Activated T-helper 17 cell treated with anti-CD3 and anti-CD28 coated beads, Interleukin-2, amount 50 U/mL, for 72 hours (primary cell): ENCODE measurements around the gene NUP210L. TPM values are rescaled to one million over a fixed set of nuclear protein-coding genes. Genes with fewer than 3 reads are reported as not detected.

Experiments
- ATAC-seq: fragments of 150-1000 bp; cut with Tn5 transposase; replicated peaks from 2 replicates; pipeline ENCODE4 v1.10.0; 2021; ENCODE audit warnings: mild to moderate bottlenecking, moderate library complexity
- H3K27ac Mint-ChIP-seq: one replicate; pipeline ENCODE4 v1.8.0; 2022; ENCODE audit warnings: mixed read lengths
- H3K27me3 Mint-ChIP-seq: one replicate; pipeline ENCODE4 v1.8.0; 2022; ENCODE audit warnings: mixed read lengths
- H3K36me3 Mint-ChIP-seq: one replicate; pipeline ENCODE4 v1.8.0; 2022; ENCODE audit warnings: low read depth, mild to moderate bottlenecking, mixed read lengths
- H3K4me1 Mint-ChIP-seq: one replicate; pipeline ENCODE4 v1.8.0; 2022; ENCODE audit warnings: mixed read lengths
- H3K4me3 Mint-ChIP-seq: one replicate; pipeline ENCODE4 v1.8.0; 2022; ENCODE audit warnings: mild to moderate bottlenecking, mixed read lengths
- H3K9me3 Mint-ChIP-seq: one replicate; pipeline ENCODE4 v1.8.0; 2022; ENCODE audit warnings: mixed read lengths
- total RNA-seq, 2 donors: library from RNA; stranded (reverse); gene quantifications; one replicate each; pipeline ENCODE4 v1.2.3, GENCODE V29; 2022

Gene NUP210L
- total RNA-seq, 2 donors from 2014 or later = 0.04 to 0.24 TPM

GRCh38 chr1:153946622-153947241 is 208.1 kb downstream of the NUP210L start, which contains the start of gene DENND4B:
Gene DENND4B (minus strand): TSS chr1:153946718. CDS start chr1:153944374, 2,344 bp downstream.
- Mint-ChIP-seq H3K4me3 (peak within 1 kb of the TSS; percentile 90), H3K27ac (peak within 1 kb of the TSS; percentile 96), H3K4me1 (peaks cover 30% of the 10 kb centered on the region), H3K36me3 (peaks cover 86% of the 10 kb centered on the region), H3K9me3 (no peaks in the 10 kb centered on the region), H3K27me3 (no peaks in the 10 kb centered on the region)
- ATAC-seq = peak; percentile 71

DNA sequence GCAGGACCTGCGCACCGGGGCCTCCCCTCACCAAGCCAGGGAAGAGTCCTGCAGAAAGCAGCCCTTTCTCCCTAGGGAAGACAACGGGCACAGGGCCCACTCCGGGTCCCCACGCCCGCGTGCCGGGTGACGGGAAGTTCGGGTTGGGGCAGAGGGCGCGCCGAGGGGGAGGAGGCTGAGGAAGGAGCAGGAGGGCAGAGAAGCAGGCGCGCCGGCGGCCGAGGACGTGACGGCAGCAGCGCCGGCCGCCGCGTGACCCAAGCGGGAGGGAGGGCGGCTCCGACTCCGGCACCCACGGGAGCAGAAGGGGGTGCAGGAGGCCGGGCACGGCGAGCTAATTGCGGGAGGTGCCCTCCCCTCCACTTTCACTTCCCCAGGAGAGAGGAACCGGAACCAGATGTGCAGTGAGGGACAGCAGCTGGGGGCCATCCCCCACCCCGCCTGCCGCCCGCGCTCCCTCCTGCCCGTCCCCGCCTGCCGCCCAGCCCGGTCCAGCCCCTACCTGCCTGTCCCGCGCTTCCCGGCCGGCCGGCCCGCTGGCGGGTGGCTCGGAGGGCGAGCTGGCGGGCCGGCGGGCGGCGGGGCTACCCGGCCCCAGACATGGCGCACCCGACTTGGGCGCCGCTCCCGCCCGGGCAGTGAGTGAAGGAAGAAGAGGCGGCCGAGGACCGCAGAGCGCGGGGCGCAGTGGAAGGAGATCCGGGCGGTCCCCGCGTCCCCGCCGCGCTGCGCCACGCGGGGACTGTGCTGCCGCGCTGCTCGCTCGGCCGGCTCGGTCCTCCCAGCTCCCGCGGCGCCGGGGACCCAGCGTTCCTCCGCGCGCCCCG is 208.9 kb downstream of the NUP210L start:
- peak overlapping the region; percentile 96 for H3K27ac Mint-ChIP-seq
- H3K27me3 Mint-ChIP-seq = no peaks in the 10 kb centered on the region
- peak overlapping the region; percentile 90 for H3K4me3 Mint-ChIP-seq
- H3K9me3 Mint-ChIP-seq = no peaks in the 10 kb centered on the region
- peaks cover 28% of the 10 kb centered on the region for H3K4me1 Mint-ChIP-seq
- peak; percentile 75 for ATAC-seq
- peaks cover 84% of the 10 kb centered on the region for H3K36me3 Mint-ChIP-seq

DNA sequence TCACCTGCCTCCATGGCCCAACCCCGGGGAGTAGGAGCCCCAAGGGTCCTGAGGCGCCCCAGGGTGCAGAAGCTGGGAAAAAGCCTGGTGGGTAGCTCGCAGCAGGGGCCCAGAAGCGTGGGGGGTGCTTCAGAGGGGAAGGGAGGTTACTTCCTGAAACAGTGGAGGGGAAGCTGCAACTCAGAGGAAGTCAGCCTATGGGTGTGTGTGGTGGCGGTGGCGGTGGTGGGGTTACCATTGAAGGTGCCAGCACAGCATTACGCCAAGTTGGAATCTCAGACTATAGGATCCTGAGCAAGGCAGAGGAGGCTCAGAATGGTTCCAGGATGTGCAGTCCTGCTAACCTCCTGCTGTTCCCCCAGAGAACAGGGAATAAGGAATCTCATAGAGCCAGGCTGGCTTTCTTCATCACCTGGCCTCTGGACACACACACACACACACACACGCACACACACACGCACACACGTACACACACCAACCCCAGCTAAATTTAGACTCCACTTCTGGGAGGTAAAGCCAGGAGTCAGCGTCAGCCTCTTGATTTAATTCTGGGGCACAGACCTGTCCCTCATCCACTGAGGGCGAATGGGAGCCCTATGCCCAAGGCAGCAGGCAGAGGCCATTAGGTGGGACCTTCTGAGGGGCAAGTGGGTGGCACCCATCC is 209.6 kb downstream of the NUP210L start:
- Mint-ChIP-seq H3K4me1 (peaks cover 28% of the 10 kb centered on the region), H3K27me3 (no peaks in the 10 kb centered on the region), H3K36me3 (peaks cover 83% of the 10 kb centered on the region), H3K4me3 (peak overlapping the region; percentile 90), H3K9me3 (no peaks in the 10 kb centered on the region), H3K27ac (peak overlapping the region; percentile 96)
- ATAC-seq = peak; percentile 68

DNA sequence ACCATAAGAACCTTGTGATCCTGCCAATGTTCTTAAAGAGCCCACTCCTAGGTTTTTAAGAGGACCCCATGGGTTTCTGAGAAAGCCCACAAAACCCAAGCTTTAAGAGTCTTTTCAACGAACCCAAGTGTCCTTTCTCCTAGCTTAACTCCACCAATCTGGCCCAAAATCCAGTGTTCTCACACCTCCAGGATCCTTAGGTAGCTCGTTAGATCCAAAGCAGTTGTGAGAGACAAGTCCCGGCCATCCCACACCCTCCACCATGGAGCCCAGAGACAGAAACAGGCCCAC is 210.1 kb downstream of the NUP210L start:
- ATAC-seq = peak; percentile 3
- Mint-ChIP-seq H3K4me3 (peak overlapping the region; percentile 90), H3K36me3 (peaks cover 83% of the 10 kb centered on the region), H3K27ac (peak overlapping the region; percentile 96), H3K4me1 (peaks cover 29% of the 10 kb centered on the region), H3K9me3 (no peaks in the 10 kb centered on the region), H3K27me3 (no peaks in the 10 kb centered on the region)

DNA sequence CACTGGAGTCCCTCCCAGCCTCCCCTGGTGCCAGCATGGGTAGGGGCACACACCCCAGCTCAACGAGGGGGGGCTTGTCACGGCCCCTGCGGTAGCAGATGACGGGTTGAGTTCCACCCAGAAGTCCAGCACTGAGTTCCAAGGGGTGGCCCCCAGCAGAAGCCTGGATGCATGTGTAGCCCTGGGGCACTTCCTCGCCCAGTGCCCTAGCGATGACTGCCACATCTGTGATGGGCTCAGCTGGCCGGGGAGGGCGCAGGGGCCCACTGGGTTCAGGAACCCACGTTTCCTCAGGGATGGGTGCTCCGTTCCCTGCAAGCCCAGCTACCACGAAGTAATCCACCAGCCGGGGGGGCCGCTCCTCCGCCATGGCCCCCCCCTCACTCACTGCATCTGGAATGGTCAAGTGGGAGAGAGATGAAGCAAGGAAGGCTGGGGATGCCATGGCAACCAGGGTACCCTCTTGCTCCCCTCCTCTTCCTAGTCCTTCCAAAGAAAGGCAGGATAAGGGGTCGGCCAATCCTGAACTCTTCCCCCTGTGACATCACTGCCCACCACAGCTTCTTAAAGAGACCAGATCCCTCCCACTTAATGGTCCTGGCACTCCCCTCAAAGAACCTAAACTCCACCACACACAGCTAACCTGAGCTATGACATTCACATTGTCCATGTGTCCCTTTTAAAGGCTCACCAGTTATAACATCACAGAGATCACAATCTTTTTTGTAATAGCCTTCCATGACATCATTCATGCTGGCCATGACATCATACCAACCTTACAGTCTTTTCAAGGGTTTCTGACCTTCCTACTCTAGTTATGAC is 210.7 kb downstream of the NUP210L start:
- H3K27me3 Mint-ChIP-seq = no peaks in the 10 kb centered on the region

DNA sequence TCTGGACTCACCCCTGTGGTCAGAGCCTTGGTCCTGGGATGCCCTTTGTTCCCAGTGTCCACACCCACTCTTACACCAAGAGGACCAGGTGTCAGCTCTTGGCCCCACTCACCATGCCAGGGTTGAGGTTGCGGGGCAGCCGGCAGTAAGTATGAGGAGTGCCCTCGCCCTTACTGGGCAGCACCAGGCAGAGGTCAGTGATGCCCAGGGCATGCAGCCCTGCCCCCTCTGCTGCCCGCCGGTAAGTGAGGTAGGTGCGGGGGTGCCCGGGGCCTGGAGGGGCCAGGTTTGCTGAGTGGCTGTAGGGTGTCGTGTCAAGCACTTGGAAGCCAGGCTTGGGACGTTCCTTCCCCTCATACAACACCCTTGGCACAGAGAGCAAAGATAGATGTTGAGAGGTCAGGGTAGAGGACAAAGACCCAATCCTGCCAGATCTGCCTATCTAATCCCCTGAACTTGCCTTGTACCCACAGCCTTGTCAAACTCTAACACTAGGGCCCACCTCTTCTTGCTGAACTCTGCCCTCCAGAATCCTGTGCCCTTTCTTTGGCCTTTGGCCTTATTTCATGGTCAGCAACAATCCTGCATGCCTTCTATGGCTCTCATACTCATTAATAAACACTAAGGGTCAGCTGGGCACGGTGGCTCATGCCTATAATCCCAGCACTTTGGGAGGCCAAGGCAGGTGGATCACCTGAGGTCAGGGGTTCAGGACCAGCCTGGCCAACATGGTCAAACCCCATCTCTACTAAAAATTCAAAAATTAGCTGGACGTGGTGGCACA is 211.9 kb downstream of the NUP210L start:
- H3K4me3 Mint-ChIP-seq = no peak overlapping the region
- no peaks in the 10 kb centered on the region for H3K27me3 Mint-ChIP-seq
- ATAC-seq = no peak
- H3K9me3 Mint-ChIP-seq = no peaks in the 10 kb centered on the region
- peaks cover 29% of the 10 kb centered on the region for H3K4me1 Mint-ChIP-seq
- peak overlapping the region; percentile 96 for H3K27ac Mint-ChIP-seq
- H3K36me3 Mint-ChIP-seq = peaks cover 87% of the 10 kb centered on the region

More for the DNA sequence above, 210.7 kb downstream of the NUP210L start:
- Mint-ChIP-seq H3K4me1 (peaks cover 29% of the 10 kb centered on the region), H3K9me3 (no peaks in the 10 kb centered on the region), H3K4me3 (peak overlapping the region; percentile 90), H3K36me3 (peaks cover 87% of the 10 kb centered on the region), H3K27ac (peak overlapping the region; percentile 96)
- no peak for ATAC-seq

Other genes with a start within 250 kb of the NUP210L start
- 10 to 100 TPM; 47.8 to 51.1 TPM for gene GATAD2B, start 232.1 kb downstream of the NUP210L start, total RNA-seq
- 100 to 1,000 TPM in 1 of 2 donors, 10 to 100 TPM in 1; 98.0 to 130 TPM for gene DENND4B, start 208.4 kb downstream of the NUP210L start, total RNA-seq
- 100 to 1,000 TPM in 1 of 2 donors, 10 to 100 TPM in 1; 84.9 to 131 TPM for gene CRTC2, start 196.5 kb downstream of the NUP210L start, total RNA-seq
- 100 to 1,000 TPM; 109 to 117 TPM for gene SLC39A1, start 191.5 kb downstream of the NUP210L start, total RNA-seq
- 1 to 10 TPM; 7.4 to 9.3 TPM for gene CREB3L4, start 187.2 kb downstream of the NUP210L start, total RNA-seq
- gene JTB, start 177.4 kb downstream of the NUP210L start, total RNA-seq = 100 to 1,000 TPM in 1 of 2 donors, 10 to 100 TPM in 1; 89.7 to 167 TPM
- under 1 TPM; 0.66 to 0.91 TPM for gene RAB13, start 168.7 kb downstream of the NUP210L start, total RNA-seq
- 1,000 to 10,000 TPM; 1,111 to 1,746 TPM for gene RPS27, start 164.3 kb downstream of the NUP210L start, total RNA-seq
- 100 to 1,000 TPM; 370 to 607 TPM for gene TPM3, start 37.0 kb upstream of the NUP210L start, total RNA-seq
- not detected for gene CFAP141, start 51.3 kb upstream of the NUP210L start, total RNA-seq
- gene UBAP2L, start 65.9 kb upstream of the NUP210L start, total RNA-seq = 100 to 1,000 TPM; 237 to 249 TPM
- 100 to 1,000 TPM; 127 to 132 TPM for gene HAX1, start 117.6 kb upstream of the NUP210L start, total RNA-seq
- gene AQP10, start 166.0 kb upstream of the NUP210L start, total RNA-seq = not detected
- gene ATP8B2, start 170.5 kb upstream of the NUP210L start, total RNA-seq = 10 to 100 TPM; 64.3 to 69.0 TPM